Gastroesophageal sphincter (tissue), 3 donors: ENCODE measurements around the gene UVRAG.

Experiments
- CTCF ChIP-seq, 4 experiments: fragments of 200-600 bp in 2 of 4; fragments of 450-650 bp in 2 of 4; sonication (generic) in 1 of 4; IDR thresholded peaks; one replicate each; pipeline ENCODE4 v1.5.1; 2017 to 2019; ENCODE audit warnings: antibody characterized with exemption in 4 of 4, mild to moderate bottlenecking in 2 of 4, moderate library complexity in 2 of 4
- POLR2A ChIP-seq, 2 donors: fragments of 450-650 bp; IDR thresholded peaks; one replicate each; pipeline ENCODE4 v1.6.1; 2017; ENCODE audit warnings: antibody characterized with exemption in 2 of 2, mild to moderate bottlenecking in 2 of 2, moderate library complexity in 1 of 2

- TF ChIP-seq POLR2A (IDR thresholded peaks at IDR 0.05) (no peak), CTCF (IDR thresholded peaks at IDR 0.05) (no peak)
These were observed 34.9 kb downstream of the UVRAG start for GRCh38 chr11:75849894-75850293.
